Measurements from ENCODE around the gene POGZ.
"Not testable (repeated sequence)": the region's sequence is repeated elsewhere in the genome, so short reads cannot be mapped to it uniquely, and the experiment has no call there.

Gene POGZ

DNA sequence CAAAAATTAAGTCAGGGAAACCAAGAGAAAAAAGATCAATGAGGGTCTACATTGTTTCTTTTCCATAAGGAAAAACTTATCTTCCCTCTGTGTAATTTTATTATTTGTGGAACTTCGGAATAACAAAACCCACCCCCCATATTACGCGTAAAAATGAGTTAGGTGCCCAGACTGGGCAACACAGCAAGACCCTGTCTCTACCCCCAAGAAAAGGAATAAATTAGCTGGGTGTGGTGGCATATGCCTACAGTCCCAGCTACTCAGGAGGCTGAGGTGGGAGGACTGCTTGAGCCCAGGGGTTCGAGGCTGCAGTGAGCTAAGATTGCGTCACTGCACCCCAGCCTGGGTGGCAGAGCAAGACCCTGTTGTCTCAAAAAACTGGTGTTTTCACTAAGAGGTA is 39.5 kb downstream of the POGZ start:
- DNase-seq (ENCODE audit: low spot score): no peak

DNA sequence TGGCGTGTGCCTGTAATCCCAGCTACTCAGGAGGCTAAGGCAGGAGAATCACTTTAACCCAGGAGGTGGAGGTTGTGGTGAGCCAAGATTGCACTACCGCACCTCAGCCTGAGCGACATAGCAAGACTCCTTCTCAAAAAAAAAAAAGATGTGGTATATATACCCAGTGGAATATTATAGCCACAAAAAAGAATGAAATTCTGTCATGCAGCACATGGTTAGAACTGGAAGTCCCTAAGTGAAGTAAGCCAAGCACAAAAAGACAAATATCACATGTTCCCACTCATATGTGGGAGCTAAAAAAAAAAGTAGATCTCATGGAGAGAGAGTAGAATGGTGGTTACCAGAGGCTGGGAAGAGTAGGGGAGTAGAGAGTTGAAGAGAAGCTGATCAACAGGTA is 41.2 kb downstream of the POGZ start:
- DNase-seq (ENCODE audit: low spot score): no peak

GRCh38 chr1:151416231-151416630 is 43.1 kb downstream of the POGZ start:
- DNase-seq (ENCODE audit: low spot score): peak; percentile 14

GRCh38 chr1:151411884-151412283 is 47.4 kb downstream of the POGZ start:
- DNase-seq (ENCODE audit: low spot score): no peak

GRCh38 chr1:151408891-151409290 is 50.4 kb downstream of the POGZ start:
- DNase-seq (ENCODE audit: low spot score): no peak

DNA sequence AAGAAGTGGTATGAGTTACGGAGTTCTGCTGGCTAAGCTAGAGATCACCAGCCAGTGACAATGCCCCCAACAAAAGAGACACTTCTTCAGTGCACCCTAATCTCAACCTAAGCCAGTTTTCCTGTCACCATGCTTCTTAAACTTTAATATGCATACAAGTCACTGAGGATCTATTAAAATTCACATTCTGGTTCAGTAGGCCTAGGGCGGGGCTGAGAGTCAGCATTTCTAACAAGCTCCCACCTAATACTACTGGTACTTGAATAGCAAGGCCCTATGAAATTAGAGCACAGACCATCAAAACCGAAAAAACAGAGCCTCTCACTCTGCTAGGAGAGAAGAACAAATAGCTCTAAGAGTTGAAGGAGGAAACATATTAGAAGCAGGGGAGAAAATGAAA is 52.0 kb downstream of the POGZ start:
- no peak for DNase-seq (ENCODE audit: low spot score)

- no peak for DNase-seq (ENCODE audit: low spot score)
These were observed 53.1 kb downstream of the POGZ start for GRCh38 chr1:151406176-151406575.

- no peak for DNase-seq (ENCODE audit: low spot score)
These were observed 53.9 kb downstream of the POGZ start for GRCh38 chr1:151405187-151405951.

- no peak for DNase-seq (ENCODE audit: low spot score)
These were observed 55.7 kb downstream of the POGZ start for GRCh38 chr1:151403612-151404011.

DNA sequence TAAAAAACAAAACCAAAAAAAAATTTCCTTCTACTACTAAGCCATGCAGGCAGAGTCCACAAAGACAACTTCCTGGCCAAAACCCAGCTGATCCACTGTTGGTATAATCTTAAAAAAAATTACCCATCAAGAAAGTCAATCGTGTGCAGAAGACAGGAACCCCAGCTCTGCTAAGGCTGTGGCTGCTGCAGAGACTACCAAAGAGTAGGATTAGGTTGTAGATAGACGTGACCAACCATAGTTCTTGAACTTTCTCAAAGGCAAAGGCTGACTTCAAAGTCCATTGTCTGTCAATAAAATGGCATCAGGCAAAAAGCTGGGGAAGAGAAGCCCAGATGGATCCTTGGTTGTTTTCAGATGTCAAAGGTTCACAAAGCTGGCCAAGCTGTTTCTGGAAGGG is 56.5 kb downstream of the POGZ start:
- DNase-seq (ENCODE audit: low spot score): no peak

GRCh38 chr1:151401860-151402259 is 57.4 kb downstream of the POGZ start:
- no peak for DNase-seq (ENCODE audit: low spot score)

DNA sequence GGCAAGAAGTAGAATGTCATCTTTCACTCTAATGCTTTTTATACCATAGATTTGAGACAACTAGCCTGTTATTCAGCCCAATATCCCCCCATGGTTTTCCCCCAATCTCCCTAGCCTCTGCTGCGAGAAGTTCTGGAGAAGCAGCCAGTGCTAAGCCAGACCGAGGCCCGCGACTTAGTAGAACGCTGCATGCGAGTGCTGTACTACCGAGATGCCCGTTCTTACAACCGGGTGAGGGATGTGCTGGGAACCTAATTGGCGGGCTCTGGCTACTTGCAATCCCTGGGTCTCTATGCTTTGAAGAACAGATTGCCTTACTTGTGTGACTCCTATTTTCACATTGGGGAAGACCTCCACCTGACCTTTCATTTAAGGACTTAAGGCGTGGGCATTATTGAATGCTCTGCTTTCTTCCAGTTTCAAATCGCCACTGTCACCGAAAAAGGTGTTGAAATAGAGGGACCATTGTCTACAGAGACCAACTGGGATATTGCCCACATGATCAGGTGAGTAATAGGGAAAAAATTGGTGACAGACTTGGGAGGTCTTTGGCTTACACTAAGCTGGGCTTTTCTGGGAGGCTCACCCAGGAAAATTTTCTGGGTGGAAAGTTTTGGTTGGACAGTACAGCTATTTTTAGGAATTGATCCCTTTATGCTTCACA is 58.0 kb downstream of the POGZ start:
- no peak for DNase-seq (ENCODE audit: low spot score)

GRCh38 chr1:151399324-151400171 is 59.7 kb downstream of the POGZ start, which contains the start of gene PSMB4:
Gene PSMB4 (plus strand): TSS chr1:151399573. CDS start chr1:151399588, 15 bp downstream.
- peak; percentile 94 for DNase-seq (ENCODE audit: low spot score)

DNA sequence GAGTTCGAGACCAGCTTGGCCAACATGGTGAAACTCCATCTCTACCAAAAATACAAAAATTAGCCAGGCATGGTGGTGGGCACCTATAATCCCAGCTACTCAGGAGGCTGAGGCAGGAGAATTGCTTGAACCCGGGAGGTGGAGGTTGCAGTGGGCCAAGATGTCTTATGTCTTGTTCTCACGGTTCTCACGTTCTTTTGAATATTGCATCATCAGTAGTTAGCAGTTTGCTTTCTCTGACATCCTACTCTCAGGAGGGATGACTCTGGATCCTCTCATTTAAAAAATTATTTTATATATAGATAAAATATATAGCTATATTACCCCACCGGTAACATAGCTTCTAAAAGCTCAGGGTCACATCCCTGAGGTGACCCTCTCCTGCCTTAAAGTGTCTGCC is 63.0 kb downstream of the POGZ start:
- DNase-seq (ENCODE audit: low spot score): not testable (repeated sequence)

GRCh38 chr1:151393583-151393982 is 65.7 kb downstream of the POGZ start:
- DNase-seq (ENCODE audit: low spot score): no peak

GRCh38 chr1:151391079-151391563 is 68.2 kb downstream of the POGZ start:
- no peak for DNase-seq (ENCODE audit: low spot score)

GRCh38 chr1:151390221-151391078 is 68.8 kb downstream of the POGZ start:
- DNase-seq (ENCODE audit: low spot score): not testable (repeated sequence)

DNA sequence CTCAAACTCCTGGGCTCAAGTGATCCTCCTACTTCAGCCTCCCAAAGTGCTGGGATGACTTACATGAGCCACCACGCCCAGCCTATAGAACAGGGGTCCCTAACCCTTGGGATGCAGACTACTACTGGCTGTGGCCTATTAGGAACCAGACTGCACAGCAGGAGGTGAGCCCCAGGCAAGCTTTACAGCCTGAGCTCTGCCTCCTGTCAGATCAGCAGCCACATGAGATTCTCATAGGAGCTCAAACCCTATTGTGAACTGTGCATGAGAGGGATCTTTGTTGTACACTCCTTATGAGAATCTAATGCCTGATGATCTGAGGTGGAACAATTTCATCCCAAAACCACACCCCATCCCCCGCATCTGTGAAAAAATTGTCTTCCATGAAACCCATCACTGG is 73.3 kb downstream of the POGZ start:
- DNase-seq (ENCODE audit: low spot score): no peak

GRCh38 chr1:151384584-151384983 is 74.7 kb downstream of the POGZ start:
- DNase-seq (ENCODE audit: low spot score): no peak

GRCh38 chr1:151377150-151377884 is 82.0 kb downstream of the POGZ start:
- no peak for DNase-seq (ENCODE audit: low spot score)

GRCh38 chr1:151373196-151373595 is 86.1 kb downstream of the POGZ start:
- DNase-seq (ENCODE audit: low spot score): no peak

Data from RKO (cell line).